Dendritic cell treated with granulocyte-macrophage colony-stimulating factor and Interleukin-4, amounts not matched to agents 40 ng/mL and 50 ng/mL, for 4 days (primary cell): ENCODE data around the gene ZNF726.
A peak's percentile ranks its signal among the peaks of the same experiment; 100 is the strongest.
"Not testable (repeated sequence)": the region's sequence is repeated elsewhere in the genome, so short reads cannot be mapped to it uniquely, and the experiment has no call there.

Source experiments
- H3K27ac Mint-ChIP-seq: one replicate; pipeline ENCODE4 v1.8.0; 2022; ENCODE audit warnings: mild to moderate bottlenecking, mixed read lengths
- H3K27me3 Mint-ChIP-seq: one replicate; pipeline ENCODE4 v1.8.0; 2022; ENCODE audit warnings: mild to moderate bottlenecking, mixed read lengths
- H3K36me3 Mint-ChIP-seq: one replicate; pipeline ENCODE4 v1.8.0; 2022; ENCODE audit warnings: low read depth, mixed read lengths
- H3K4me1 Mint-ChIP-seq: one replicate; pipeline ENCODE4 v1.8.0; 2022; ENCODE audit warnings: low read depth, mixed read lengths
- H3K4me3 Mint-ChIP-seq: one replicate; pipeline ENCODE4 v1.8.0; 2022; ENCODE audit warnings: mild to moderate bottlenecking, moderate library complexity, mixed read lengths
- H3K9me3 Mint-ChIP-seq: one replicate; pipeline ENCODE4 v1.8.0; 2022; ENCODE audit warnings: mixed read lengths
- intact Hi-C: fragments of 100-400 bp; cut with micrococcal nuclease; formaldehyde crosslinking; loops from one replicate; pipeline ENCODE4 v1.15.0; 2022

The ZNF726 gene

GRCh38 chr19:23914402-23915286 lies at the start of gene ZNF726:
ZNF726 (plus strand) TSS chr19:23914886; CDS start chr19:23914995, 109 bp downstream.
- H3K9me3 Mint-ChIP-seq = peaks cover 43% of the 10 kb centered on the region

GRCh38 chr19:23867895-23868294 lies 46.8 kb upstream of the ZNF726 start:
- Mint-ChIP-seq H3K36me3 (no peaks in the 10 kb centered on the region), H3K27me3 (no peaks in the 10 kb centered on the region), H3K9me3 (peaks cover 88% of the 10 kb centered on the region), H3K27ac (no peak overlapping the region), H3K4me1 (no peaks in the 10 kb centered on the region), H3K4me3 (no peak overlapping the region)
- intact Hi-C loops = no loop called here

More at GRCh38 chr19:23914402-23915286, at the start of gene ZNF726:
- Mint-ChIP-seq H3K27ac (peak within 1 kb of the TSS; percentile 90), H3K4me1 (no peaks in the 10 kb centered on the region), H3K36me3 (peaks cover 15% of the 10 kb centered on the region), H3K4me3 (peak within 1 kb of the TSS; percentile 98), H3K27me3 (no peaks in the 10 kb centered on the region)
- intact Hi-C loops = loop anchor here (2.0 to 5.0 kb wide), 2 partner anchors 118 to 228 kb away; partner anchors contain the start of gene ZNF675

GRCh38 chr19:23868630-23869029 lies 46.1 kb upstream of the ZNF726 start:
- H3K4me3 Mint-ChIP-seq = no peak overlapping the region
- no peak overlapping the region for H3K27ac Mint-ChIP-seq
- H3K36me3 Mint-ChIP-seq = no peaks in the 10 kb centered on the region
- peaks cover 81% of the 10 kb centered on the region for H3K9me3 Mint-ChIP-seq
- no peaks in the 10 kb centered on the region for H3K27me3 Mint-ChIP-seq
- no peaks in the 10 kb centered on the region for H3K4me1 Mint-ChIP-seq
- intact Hi-C loops = no loop called here

GRCh38 chr19:23872282-23872919 lies 42.3 kb upstream of the ZNF726 start:
- Mint-ChIP-seq H3K4me3 (no peak overlapping the region), H3K4me1 (no peaks in the 10 kb centered on the region), H3K36me3 (no peaks in the 10 kb centered on the region), H3K27ac (no peak overlapping the region), H3K27me3 (no peaks in the 10 kb centered on the region), H3K9me3 (peaks cover 54% of the 10 kb centered on the region)
- intact Hi-C loops = no loop called here

- H3K36me3 Mint-ChIP-seq = no peaks in the 10 kb centered on the region
- intact Hi-C loops = no loop called here
- no peaks in the 10 kb centered on the region for H3K4me1 Mint-ChIP-seq
- H3K27me3 Mint-ChIP-seq = no peaks in the 10 kb centered on the region
- peaks cover 61% of the 10 kb centered on the region for H3K9me3 Mint-ChIP-seq
- H3K27ac Mint-ChIP-seq = no peak overlapping the region
- H3K4me3 Mint-ChIP-seq = no peak overlapping the region
These were observed 38.4 kb upstream of the ZNF726 start for GRCh38 chr19:23876261-23876660.

GRCh38 chr19:23876756-23877155 lies 37.9 kb upstream of the ZNF726 start:
- H3K4me3 Mint-ChIP-seq, H3K27ac Mint-ChIP-seq, intact Hi-C loops, H3K36me3 Mint-ChIP-seq, H3K27me3 Mint-ChIP-seq, H3K4me1 Mint-ChIP-seq: not testable (repeated sequence)
- H3K9me3 Mint-ChIP-seq = peaks cover 61% of the 10 kb centered on the region

- no peaks in the 10 kb centered on the region for H3K4me1 Mint-ChIP-seq
- intact Hi-C loops = no loop called here
- H3K27me3 Mint-ChIP-seq = no peaks in the 10 kb centered on the region
- no peaks in the 10 kb centered on the region for H3K36me3 Mint-ChIP-seq
- no peak overlapping the region for H3K4me3 Mint-ChIP-seq
- peaks cover 70% of the 10 kb centered on the region for H3K9me3 Mint-ChIP-seq
- no peak overlapping the region for H3K27ac Mint-ChIP-seq
These were observed 32.2 kb upstream of the ZNF726 start for GRCh38 chr19:23882493-23882892.

GRCh38 chr19:23884363-23884762 lies 30.3 kb upstream of the ZNF726 start:
- Mint-ChIP-seq H3K4me1 (no peaks in the 10 kb centered on the region), H3K4me3 (no peak overlapping the region), H3K27me3 (no peaks in the 10 kb centered on the region), H3K9me3 (peaks cover 69% of the 10 kb centered on the region), H3K36me3 (no peaks in the 10 kb centered on the region), H3K27ac (no peak overlapping the region)
- intact Hi-C loops = no loop called here

- H3K27ac Mint-ChIP-seq = no peak overlapping the region
- no peaks in the 10 kb centered on the region for H3K36me3 Mint-ChIP-seq
- no peak overlapping the region for H3K4me3 Mint-ChIP-seq
- H3K4me1 Mint-ChIP-seq = no peaks in the 10 kb centered on the region
- intact Hi-C loops = no loop called here
- no peaks in the 10 kb centered on the region for H3K27me3 Mint-ChIP-seq
- H3K9me3 Mint-ChIP-seq = peaks cover 36% of the 10 kb centered on the region
These were observed 27.0 kb upstream of the ZNF726 start for GRCh38 chr19:23887642-23888041.

GRCh38 chr19:23896096-23896495 lies 18.6 kb upstream of the ZNF726 start:
- H3K27me3 Mint-ChIP-seq, H3K36me3 Mint-ChIP-seq, H3K27ac Mint-ChIP-seq, intact Hi-C loops, H3K4me3 Mint-ChIP-seq, H3K4me1 Mint-ChIP-seq: not testable (repeated sequence)
- H3K9me3 Mint-ChIP-seq = peaks cover 60% of the 10 kb centered on the region

- intact Hi-C loops = no loop called here
- H3K27me3 Mint-ChIP-seq = no peaks in the 10 kb centered on the region
- H3K4me3 Mint-ChIP-seq = no peak overlapping the region
- H3K4me1 Mint-ChIP-seq = no peaks in the 10 kb centered on the region
- peaks cover 68% of the 10 kb centered on the region for H3K9me3 Mint-ChIP-seq
- no peaks in the 10 kb centered on the region for H3K36me3 Mint-ChIP-seq
- no peak overlapping the region for H3K27ac Mint-ChIP-seq
These were observed 17.8 kb upstream of the ZNF726 start for GRCh38 chr19:23896912-23897311.

GRCh38 chr19:23901360-23901759 lies 13.3 kb upstream of the ZNF726 start:
- Mint-ChIP-seq H3K27me3 (no peaks in the 10 kb centered on the region), H3K4me3 (no peak overlapping the region), H3K27ac (no peak overlapping the region), H3K9me3 (peaks cover 85% of the 10 kb centered on the region), H3K4me1 (no peaks in the 10 kb centered on the region), H3K36me3 (no peaks in the 10 kb centered on the region)
- intact Hi-C loops = no loop called here

GRCh38 chr19:23904406-23904805 lies 10.3 kb upstream of the ZNF726 start:
- Mint-ChIP-seq H3K4me3 (no peak overlapping the region), H3K4me1 (no peaks in the 10 kb centered on the region), H3K9me3 (peaks cover 78% of the 10 kb centered on the region), H3K27me3 (no peaks in the 10 kb centered on the region), H3K27ac (no peak overlapping the region), H3K36me3 (no peaks in the 10 kb centered on the region)
- intact Hi-C loops = no loop called here

- Mint-ChIP-seq H3K4me1 (no peaks in the 10 kb centered on the region), H3K36me3 (no peaks in the 10 kb centered on the region)
- intact Hi-C loops = no loop called here
These were observed 8.9 kb upstream of the ZNF726 start for GRCh38 chr19:23905771-23906170.

More at GRCh38 chr19:23905771-23906170, 8.9 kb upstream of the ZNF726 start:
- no peak overlapping the region for H3K27ac Mint-ChIP-seq
- H3K9me3 Mint-ChIP-seq = peaks cover 81% of the 10 kb centered on the region
- no peak overlapping the region for H3K4me3 Mint-ChIP-seq
- no peaks in the 10 kb centered on the region for H3K27me3 Mint-ChIP-seq
